Body of pancreas (tissue), 4 donors: ENCODE results near the gene SLC33A1. TPM values are rescaled to one million over a fixed set of nuclear protein-coding genes. Genes with fewer than 3 reads are reported as not detected.

Source experiments
- ATAC-seq: fragments of 150-250 bp; one replicate; pipeline ENCODE4 v1.9.1; 2016
- DNase-seq, 4 donors: peaks; one replicate each; pipeline ENCODE4 v3.0.0-alpha.2; 2019
- H3K27ac ChIP-seq, 4 donors: fragments of 200-600 bp; sonication (generic); 1 replicate in 3 of 4; 2 replicates in 1 of 4; pipeline versions ENCODE4 v1.5.1 to v1.6.1; 2016 to 2019; ENCODE audit warnings: mild to moderate bottlenecking in 1 of 4, mixed read lengths in 1 of 4, moderate library complexity in 1 of 4
- H3K27me3 ChIP-seq, 2 donors: fragments of 200-600 bp; sonication (generic); one replicate each; pipeline ENCODE4 v1.6.0; 2016; ENCODE audit warnings: mild to moderate bottlenecking in 1 of 2
- H3K36me3 ChIP-seq, 2 donors: fragments of 200-600 bp; sonication (generic); replicated peaks in 1 of 2; 2 replicates each; pipeline ENCODE4 v1.5.1; 2016; ENCODE audit warnings: low read depth in 2 of 2; ENCODE audit not compliant: insufficient read depth in 1 of 2
- H3K4me1 ChIP-seq: fragments of 200-600 bp; sonication (generic); one replicate; pipeline ENCODE4 v1.6.0; 2016
- H3K4me3 ChIP-seq, 2 donors: fragments of 200-600 bp; sonication (generic); 1 replicate in 1 of 2; 2 replicates in 1 of 2; pipeline ENCODE4 v1.5.1; 2016 to 2019
- H3K9me3 ChIP-seq, 3 donors: fragments of 200-600 bp; sonication (generic); 1 replicate in 2 of 3; 2 replicates in 1 of 3; pipeline ENCODE4 v1.5.1; 2016
- POLR2A ChIP-seq, 3 donors: fragments of 450-650 bp; IDR thresholded peaks; one replicate each; pipeline ENCODE4 v1.6.1; 2016; ENCODE audit warnings: antibody characterized with exemption in 3 of 3, mild to moderate bottlenecking in 2 of 3
- WGBS, 2 donors: methylation state at CpG; one replicate each; pipeline ENCODE4 v1.1.5; 2017; 5-methylcytosine and 5-hydroxymethylcytosine counted together
- intact Hi-C: fragments of 100-400 bp; cut with DNase I; formaldehyde crosslinking; loops from one replicate; pipeline ENCODE4 v1.15.1; 2023
- total RNA-seq, 2 donors: library from RNA; depleted of rRNA; stranded (reverse); fragments of >200 nt; gene quantifications; one replicate each; pipeline ENCODE4 v1.1.0, GENCODE V29; 2016
- TF ChIP-seq, protein P1 (sequence below), 7 experiments: fragments of 450-650 bp in 4 of 7; fragments of 200-600 bp in 3 of 7; sonication (generic) in 3 of 7; IDR thresholded peaks; one replicate each; pipeline ENCODE4 v1.5.1; 2016 to 2019; ENCODE audit warnings: antibody characterized with exemption in 7 of 7

The SLC33A1 gene
- total RNA-seq, 2 donors from 2014 or later: 40.0 to 42.2 TPM

DNA sequence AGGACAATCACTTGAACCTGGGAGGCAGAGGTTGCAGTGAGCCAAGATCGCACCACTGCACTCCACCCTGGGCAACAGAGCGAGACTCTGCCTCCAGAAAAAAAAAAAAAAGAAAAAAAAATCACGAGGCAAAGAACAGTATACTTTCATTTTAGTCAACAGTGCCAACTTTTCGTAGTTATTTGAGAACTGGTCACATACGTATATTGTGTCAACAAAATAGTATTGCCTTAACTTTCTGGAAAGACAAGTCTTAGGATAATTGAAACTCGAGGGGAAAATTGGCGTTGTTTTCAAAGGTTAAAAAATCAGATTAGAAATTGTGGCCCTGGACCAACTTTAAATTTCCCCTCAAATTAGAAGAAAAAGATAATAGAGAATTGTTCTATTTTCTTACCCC lies 30.1 kb upstream of the SLC33A1 start:
- Histone ChIP-seq H3K4me1 (peaks cover 15% of the 10 kb centered on the region), H3K9me3 (no peaks in the 10 kb centered on the region), H3K27me3 (no peaks in the 10 kb centered on the region), H3K27ac (no peak overlapping the region), H3K36me3 (no peaks in the 10 kb centered on the region), H3K4me3 (no peak overlapping the region)
- DNase-seq (no peak), ATAC-seq (no peak)
- WGBS, 2 donors: 54 to 58% methylated on average over 7 of the region's 7 CpGs
- TF ChIP-seq, protein P1, sequence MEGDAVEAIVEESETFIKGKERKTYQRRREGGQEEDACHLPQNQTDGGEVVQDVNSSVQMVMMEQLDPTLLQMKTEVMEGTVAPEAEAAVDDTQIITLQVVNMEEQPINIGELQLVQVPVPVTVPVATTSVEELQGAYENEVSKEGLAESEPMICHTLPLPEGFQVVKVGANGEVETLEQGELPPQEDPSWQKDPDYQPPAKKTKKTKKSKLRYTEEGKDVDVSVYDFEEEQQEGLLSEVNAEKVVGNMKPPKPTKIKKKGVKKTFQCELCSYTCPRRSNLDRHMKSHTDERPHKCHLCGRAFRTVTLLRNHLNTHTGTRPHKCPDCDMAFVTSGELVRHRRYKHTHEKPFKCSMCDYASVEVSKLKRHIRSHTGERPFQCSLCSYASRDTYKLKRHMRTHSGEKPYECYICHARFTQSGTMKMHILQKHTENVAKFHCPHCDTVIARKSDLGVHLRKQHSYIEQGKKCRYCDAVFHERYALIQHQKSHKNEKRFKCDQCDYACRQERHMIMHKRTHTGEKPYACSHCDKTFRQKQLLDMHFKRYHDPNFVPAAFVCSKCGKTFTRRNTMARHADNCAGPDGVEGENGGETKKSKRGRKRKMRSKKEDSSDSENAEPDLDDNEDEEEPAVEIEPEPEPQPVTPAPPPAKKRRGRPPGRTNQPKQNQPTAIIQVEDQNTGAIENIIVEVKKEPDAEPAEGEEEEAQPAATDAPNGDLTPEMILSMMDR (IDR thresholded peaks at IDR 0.05): no peak
- TF ChIP-seq POLR2A (IDR thresholded peaks at IDR 0.05): no peak
- intact Hi-C loops: no loop called here

DNA sequence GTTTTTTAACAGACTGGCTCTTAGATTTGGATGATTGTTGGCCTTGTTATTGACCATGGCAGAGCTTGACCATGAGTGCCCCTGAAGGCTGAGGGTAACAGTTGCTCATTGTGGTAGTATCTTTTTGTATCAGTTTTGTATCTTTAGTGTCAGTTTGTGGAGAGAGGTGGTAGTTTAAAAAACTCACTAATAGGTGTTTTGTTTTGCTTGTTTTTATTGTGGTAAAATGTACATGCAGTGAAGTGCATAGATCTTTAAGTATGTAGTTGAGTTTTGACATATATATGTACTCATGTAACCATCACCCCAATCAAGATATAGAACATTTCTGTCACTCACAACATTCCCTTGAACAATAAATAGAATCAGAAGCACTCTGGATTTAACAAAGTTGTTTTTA lies 26.1 kb upstream of the SLC33A1 start:
- Histone ChIP-seq H3K9me3 (no peaks in the 10 kb centered on the region), H3K36me3 (no peaks in the 10 kb centered on the region), H3K4me1 (peaks cover 16% of the 10 kb centered on the region), H3K4me3 (no peak overlapping the region), H3K27ac (no peak overlapping the region), H3K27me3 (no peaks in the 10 kb centered on the region)
- ATAC-seq: no peak
- TF ChIP-seq POLR2A (IDR thresholded peaks at IDR 0.05): no peak
- TF ChIP-seq, protein P1 (IDR thresholded peaks at IDR 0.05): no peak
- no peak for DNase-seq
- intact Hi-C loops: no loop called here

DNA sequence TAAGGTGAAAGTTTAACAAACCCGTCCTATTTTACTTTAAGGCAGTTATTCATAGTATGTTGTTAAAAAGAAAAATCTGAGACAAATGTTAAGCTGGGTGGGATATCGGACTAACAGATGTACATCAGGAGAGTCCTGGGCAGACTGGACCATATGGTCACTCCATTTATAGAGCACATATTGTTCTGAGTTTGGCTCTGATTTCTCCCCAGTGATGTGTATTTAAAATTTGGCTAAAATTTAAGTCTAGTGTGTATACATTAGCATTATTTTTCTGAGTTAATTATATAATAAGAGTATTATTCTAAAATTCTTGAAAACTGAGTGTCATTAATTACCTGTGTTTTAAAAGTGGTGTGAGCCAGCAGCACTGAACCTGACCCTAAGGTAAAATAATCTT lies 22.3 kb upstream of the SLC33A1 start:
- Histone ChIP-seq H3K27me3 (no peaks in the 10 kb centered on the region), H3K4me3 (no peak overlapping the region), H3K27ac (no peak overlapping the region), H3K36me3 (no peaks in the 10 kb centered on the region), H3K9me3 (no peaks in the 10 kb centered on the region), H3K4me1 (peaks cover 23% of the 10 kb centered on the region)
- ATAC-seq: no peak
- DNase-seq: no peak
- intact Hi-C loops: no loop called here
- TF ChIP-seq, protein P1 (IDR thresholded peaks at IDR 0.05): no peak
- TF ChIP-seq POLR2A (IDR thresholded peaks at IDR 0.05): no peak
- 77 to 85% methylated on average over 2 of the region's 2 CpGs for WGBS, 2 donors

DNA sequence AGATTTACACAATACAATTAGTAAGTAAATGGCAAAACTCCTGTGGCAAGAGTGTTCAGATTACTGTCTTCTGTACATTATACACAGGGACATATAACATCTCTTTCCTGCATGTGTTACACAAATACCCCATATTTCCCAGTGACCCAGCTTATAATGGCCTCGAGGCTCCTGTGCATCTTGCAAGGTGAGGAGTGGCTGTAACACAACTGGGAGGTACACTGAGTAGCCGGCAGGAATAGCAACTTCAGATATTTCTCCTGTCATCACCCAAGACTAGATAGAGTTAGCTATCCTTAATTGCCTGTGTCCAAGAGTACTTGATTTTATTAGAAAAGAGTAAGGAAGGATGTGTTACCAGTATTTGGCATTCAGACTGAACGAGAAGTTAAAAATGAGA lies 21.8 kb upstream of the SLC33A1 start:
- H3K4me1 ChIP-seq: peaks cover 23% of the 10 kb centered on the region
- WGBS, 2 donors: 42 to 45% methylated on average over 3 of the region's 3 CpGs

More for the DNA sequence above, 21.8 kb upstream of the SLC33A1 start:
- intact Hi-C loops: no loop called here
- no peaks in the 10 kb centered on the region for H3K9me3 ChIP-seq
- TF ChIP-seq, protein P1 (IDR thresholded peaks at IDR 0.05): no peak
- TF ChIP-seq POLR2A (IDR thresholded peaks at IDR 0.05): no peak
- ATAC-seq (no peak), DNase-seq (no peak)
- no peak overlapping the region for H3K27ac ChIP-seq
- no peaks in the 10 kb centered on the region for H3K27me3 ChIP-seq
- H3K36me3 ChIP-seq: no peaks in the 10 kb centered on the region
- no peak overlapping the region for H3K4me3 ChIP-seq
